HEK293 (cell line): ENCODE results near the gene ZNF76.

Experiments used
- CTCF ChIA-PET: fragments of 350-600 bp; formaldehyde crosslinking; extraction: SDS; loops from one replicate; lab custom pipeline; 2021; ENCODE audit warnings: antibody characterized with exemption; lab: Yijun Ruan, JAX
- POLR2A ChIA-PET: fragments of 300-600 bp; formaldehyde crosslinking; extraction: SDS; loops from one replicate; lab custom pipeline; 2020; ENCODE audit warnings: antibody characterized with exemption, inconsistent platforms; lab: Yijun Ruan, JAX
- H3K27ac ChIP-seq: fragments of 200-500 bp; sonication (Bioruptor generic); 2 replicates; pipeline ENCODE4 v1.5.1; 2014; ENCODE audit warnings: low read depth, low read length, control low read depth, inconsistent platforms; ENCODE audit errors: extremely low read depth
- H3K36me3 ChIP-seq, 2 experiments: fragments of 200-500 bp in 1 of 2; sonication (Bioruptor generic) in 1 of 2; 1 replicate in 1 of 2; 2 replicates in 1 of 2; pipeline ENCODE4 v1.5.1; 2014 to 2017; ENCODE audit warnings: inconsistent platforms in 2 of 2, low read length in 2 of 2; ENCODE audit not compliant: control insufficient read depth in 2 of 2, insufficient read depth in 1 of 2
- H3K4me1 ChIP-seq: fragments of 200-500 bp; sonication (Bioruptor generic); 2 replicates; pipeline ENCODE4 v1.5.1; 2014; ENCODE audit warnings: mild to moderate bottlenecking, low read length, inconsistent platforms; ENCODE audit not compliant: control insufficient read depth, insufficient read depth
- H3K4me3 ChIP-seq: 2 replicates; pipeline ENCODE4 v1.5.1; 2011; ENCODE audit warnings: low read depth, mild to moderate bottlenecking, control low read depth, low read length, moderate library complexity
- H3K9me3 ChIP-seq: fragments of 200-500 bp; sonication (Bioruptor generic); 2 replicates; pipeline ENCODE4 v1.5.1; 2014; ENCODE audit warnings: low read depth, low read length, inconsistent platforms; ENCODE audit not compliant: control insufficient read depth, insufficient read depth
- HOXD13 ChIP-seq: sonication (generic); formaldehyde crosslinking; IDR thresholded peaks from 2 replicates; pipeline ENCODE4 v1.8.0; 2022; ENCODE audit warnings: missing genetic modification reagents, borderline replicate concordance
- IKZF3 ChIP-seq: fragments of 450-650 bp; IDR thresholded peaks from 2 replicates; pipeline ENCODE4 v1.5.0; 2018; ENCODE audit warnings: missing biosample characterization, mild to moderate bottlenecking, missing genetic modification characterization, moderate library complexity
- KLF1 ChIP-seq: fragments of 450-650 bp; formaldehyde crosslinking; IDR thresholded peaks from 2 replicates; pipeline ENCODE4 v1.5.1; 2016; ENCODE audit warnings: missing biosample characterization, missing genetic modification characterization
- PRDM1 ChIP-seq: fragments of 450-650 bp; formaldehyde crosslinking; IDR thresholded peaks from 2 replicates; pipeline ENCODE4; 2016; ENCODE audit warnings: missing biosample characterization, missing genetic modification characterization
- RBAK ChIP-seq: fragments of 450-650 bp; formaldehyde crosslinking; IDR thresholded peaks from 2 replicates; pipeline ENCODE4 v1.5.1; 2016; ENCODE audit warnings: missing biosample characterization, missing genetic modification characterization
- ZFP41 ChIP-seq: fragments of 450-650 bp; formaldehyde crosslinking; IDR thresholded peaks from 2 replicates; pipeline ENCODE4 v1.5.1; 2016; ENCODE audit warnings: missing biosample characterization, missing genetic modification characterization, borderline replicate concordance
- ZNF133 ChIP-seq: fragments of 450-650 bp; formaldehyde crosslinking; IDR thresholded peaks from 2 replicates; pipeline ENCODE4 v1.5.1; 2016; ENCODE audit warnings: missing biosample characterization, missing genetic modification characterization
- ZNF175 ChIP-seq: fragments of 450-650 bp; formaldehyde crosslinking; IDR thresholded peaks from 2 replicates; pipeline ENCODE4 v1.5.1; 2016; ENCODE audit warnings: missing biosample characterization, missing genetic modification characterization
- ZNF221 ChIP-seq: fragments of 450-650 bp; formaldehyde crosslinking; IDR thresholded peaks from 2 replicates; pipeline ENCODE4 v1.5.1; 2017; ENCODE audit warnings: missing biosample characterization, missing genetic modification characterization, borderline replicate concordance
- ZNF24 ChIP-seq: fragments of 450-650 bp; formaldehyde crosslinking; IDR thresholded peaks from 2 replicates; pipeline ENCODE4 v1.5.1; 2016; ENCODE audit warnings: missing biosample characterization, missing genetic modification characterization
- ZNF335 ChIP-seq: fragments of 450-650 bp; formaldehyde crosslinking; conservative IDR thresholded peaks from 2 replicates; pipeline ENCODE4 v1.5.1; 2016; ENCODE audit warnings: missing biosample characterization, missing genetic modification characterization
- ZNF350 ChIP-seq: fragments of 450-650 bp; formaldehyde crosslinking; IDR thresholded peaks from 2 replicates; pipeline ENCODE4 v1.5.0; 2017; ENCODE audit warnings: missing biosample characterization, mild to moderate bottlenecking, missing genetic modification characterization
- ZNF529 ChIP-seq: fragments of 450-650 bp; formaldehyde crosslinking; IDR thresholded peaks from 2 replicates; pipeline ENCODE4 v1.5.1; 2017; ENCODE audit warnings: missing genetic modification characterization, missing biosample characterization; ENCODE audit not compliant: insufficient replicate concordance
- ZNF548 ChIP-seq: fragments of 450-650 bp; formaldehyde crosslinking; IDR thresholded peaks from 2 replicates; pipeline ENCODE4 v1.5.1; 2016; ENCODE audit warnings: missing biosample characterization, missing genetic modification characterization
- ZNF555 ChIP-seq: fragments of 450-650 bp; formaldehyde crosslinking; conservative IDR thresholded peaks from 2 replicates; pipeline ENCODE4 v1.5.1; 2017; ENCODE audit warnings: missing biosample characterization, mild to moderate bottlenecking, missing genetic modification characterization, inconsistent platforms
- ZNF596 ChIP-seq: fragments of 450-650 bp; IDR thresholded peaks from 2 replicates; pipeline ENCODE4 v1.5.0; 2018; ENCODE audit warnings: missing biosample characterization, mild to moderate bottlenecking, missing genetic modification characterization, moderate library complexity
- TF ChIP-seq, protein P1 (sequence below): fragments of 450-650 bp; IDR thresholded peaks from 2 replicates; pipeline ENCODE4 v1.5.1; 2018; ENCODE audit warnings: missing biosample characterization, missing genetic modification characterization
- TF ChIP-seq, protein P2 (sequence below): fragments of 450-650 bp; formaldehyde crosslinking; optimal IDR thresholded peaks from 2 replicates; pipeline ENCODE3; 2016; ENCODE audit warnings: missing biosample characterization, mild to moderate bottlenecking, missing genetic modification characterization
- TF ChIP-seq, protein P3 (sequence below): fragments of 450-650 bp; formaldehyde crosslinking; IDR thresholded peaks from 2 replicates; pipeline ENCODE4 v1.5.1; 2016; ENCODE audit warnings: missing biosample characterization, missing genetic modification characterization
- TF ChIP-seq, protein P4 (sequence below): fragments of 450-650 bp; formaldehyde crosslinking; IDR thresholded peaks from 2 replicates; pipeline ENCODE4 v1.5.1; 2016; ENCODE audit warnings: missing biosample characterization, missing genetic modification characterization
- TF ChIP-seq, protein P5 (sequence below): fragments of 450-650 bp; formaldehyde crosslinking; IDR thresholded peaks from 2 replicates; pipeline ENCODE4 v1.5.1; 2017; ENCODE audit warnings: missing biosample characterization, missing genetic modification characterization
- TF ChIP-seq, protein P6 (sequence below): fragments of 450-650 bp; formaldehyde crosslinking; IDR thresholded peaks from 2 replicates; pipeline ENCODE4 v1.5.1; 2016; ENCODE audit warnings: missing biosample characterization, missing genetic modification characterization

ZNF76 gene

DNA sequence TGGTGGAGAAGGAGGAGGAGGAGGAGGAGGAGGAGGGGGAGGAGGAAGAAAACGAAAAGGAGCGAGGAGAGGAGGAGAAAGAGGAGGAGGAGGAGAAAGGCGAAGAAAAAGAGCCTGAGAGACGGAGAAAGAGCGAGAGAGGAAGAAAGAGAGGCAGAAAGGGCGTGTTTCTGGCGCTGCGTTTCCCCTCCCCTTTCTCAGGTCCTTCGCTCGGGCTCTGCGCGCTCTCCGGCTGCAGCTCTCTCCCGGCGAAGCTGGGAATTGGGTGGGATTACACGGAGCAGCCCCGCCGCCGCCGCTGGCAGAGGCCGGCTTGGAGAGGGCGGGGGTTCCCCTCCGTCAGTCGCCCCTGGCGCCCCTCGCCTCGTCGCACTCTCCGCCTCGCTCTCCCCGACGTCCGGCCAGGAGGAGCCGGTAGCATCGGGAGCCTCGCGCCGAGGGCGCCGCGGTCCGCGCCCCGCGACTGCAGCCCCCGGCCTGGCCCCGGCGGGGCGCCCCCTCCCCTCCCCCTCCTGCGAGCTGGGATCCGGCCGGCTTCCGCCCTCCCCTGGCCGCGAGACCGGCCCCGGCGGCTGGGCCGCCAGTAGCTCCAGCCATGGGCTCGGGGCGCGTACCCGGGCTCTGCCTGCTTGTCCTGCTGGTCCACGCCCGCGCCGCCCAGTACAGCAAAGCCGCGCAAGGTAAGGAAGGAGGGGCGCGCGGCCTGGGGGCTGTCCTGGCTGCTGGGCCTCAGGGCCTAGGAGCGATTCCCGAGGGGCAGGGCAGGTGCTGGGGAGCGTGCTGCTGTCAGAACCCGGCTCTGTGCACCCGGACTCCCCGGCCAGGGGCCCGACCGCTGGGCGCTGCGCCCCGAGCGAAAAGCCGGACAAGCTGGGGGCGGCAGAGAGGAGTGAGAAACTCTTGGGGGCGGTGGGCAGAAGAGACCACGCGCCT is 45.4 kb upstream of the ZNF76 start, which contains the start of gene SCUBE3 (continued):
- TF ChIP-seq HOXD13 (CRISPR knock-in tag): no peak
- TF ChIP-seq, protein P1, sequence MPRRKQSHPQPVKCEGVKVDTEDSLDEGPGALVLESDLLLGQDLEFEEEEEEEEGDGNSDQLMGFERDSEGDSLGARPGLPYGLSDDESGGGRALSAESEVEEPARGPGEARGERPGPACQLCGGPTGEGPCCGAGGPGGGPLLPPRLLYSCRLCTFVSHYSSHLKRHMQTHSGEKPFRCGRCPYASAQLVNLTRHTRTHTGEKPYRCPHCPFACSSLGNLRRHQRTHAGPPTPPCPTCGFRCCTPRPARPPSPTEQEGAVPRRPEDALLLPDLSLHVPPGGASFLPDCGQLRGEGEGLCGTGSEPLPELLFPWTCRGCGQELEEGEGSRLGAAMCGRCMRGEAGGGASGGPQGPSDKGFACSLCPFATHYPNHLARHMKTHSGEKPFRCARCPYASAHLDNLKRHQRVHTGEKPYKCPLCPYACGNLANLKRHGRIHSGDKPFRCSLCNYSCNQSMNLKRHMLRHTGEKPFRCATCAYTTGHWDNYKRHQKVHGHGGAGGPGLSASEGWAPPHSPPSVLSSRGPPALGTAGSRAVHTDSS: peak; percentile 75
- TF ChIP-seq ZFP41 (tag by site-specific recombination): no peak
- TF ChIP-seq PRDM1 (tag by site-specific recombination): peak; percentile 95

DNA sequence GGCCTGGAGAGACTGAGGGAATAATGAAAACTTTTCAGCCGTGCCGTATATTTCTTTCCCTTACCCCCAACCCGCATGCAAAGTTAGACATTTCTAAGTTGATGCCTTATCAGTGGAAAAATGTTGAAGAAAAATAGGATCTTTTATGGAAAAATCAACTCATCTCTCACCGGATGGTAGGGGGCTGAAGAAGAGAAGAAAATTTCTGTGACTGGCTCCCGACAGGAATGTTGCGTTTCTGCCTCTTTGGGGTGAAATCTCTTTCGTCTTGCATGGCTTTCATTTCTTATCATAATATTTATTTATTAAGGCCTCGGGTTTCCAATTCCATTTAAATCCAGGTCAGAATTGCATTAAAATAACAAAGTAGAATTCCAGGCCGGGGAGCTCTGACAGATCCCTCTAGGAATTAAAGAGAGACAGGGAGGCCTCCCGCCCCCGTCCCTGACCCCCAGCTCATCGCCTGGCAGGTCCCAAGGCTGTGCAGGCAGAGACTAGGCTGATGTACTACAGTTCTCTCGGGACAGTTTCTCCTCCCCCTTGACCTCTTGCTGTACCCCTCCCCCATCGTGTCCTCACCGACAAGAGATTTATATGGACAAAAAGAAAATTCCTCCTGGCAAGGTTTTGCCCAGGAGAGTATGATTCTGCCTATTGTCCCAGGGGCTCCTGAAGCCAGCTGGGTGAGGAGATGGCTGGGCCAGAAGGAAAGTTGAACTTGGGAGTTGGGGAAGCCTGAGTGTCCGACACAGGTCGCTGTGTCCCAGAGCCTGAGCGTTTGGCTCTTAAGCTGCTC is 44.5 kb upstream of the ZNF76 start:
- peaks cover 38% of the 10 kb centered on the region for H3K4me1 ChIP-seq
- TF ChIP-seq ZNF548: no peak
- no peak for TF ChIP-seq ZNF335 (tag by site-specific recombination)
- TF ChIP-seq ZNF175 (tag by site-specific recombination): no peak
- TF ChIP-seq ZNF133 (tag by site-specific recombination): no peak
- TF ChIP-seq ZNF555 (tag by site-specific recombination): no peak
- no peak for TF ChIP-seq RBAK
- TF ChIP-seq, protein P2, sequence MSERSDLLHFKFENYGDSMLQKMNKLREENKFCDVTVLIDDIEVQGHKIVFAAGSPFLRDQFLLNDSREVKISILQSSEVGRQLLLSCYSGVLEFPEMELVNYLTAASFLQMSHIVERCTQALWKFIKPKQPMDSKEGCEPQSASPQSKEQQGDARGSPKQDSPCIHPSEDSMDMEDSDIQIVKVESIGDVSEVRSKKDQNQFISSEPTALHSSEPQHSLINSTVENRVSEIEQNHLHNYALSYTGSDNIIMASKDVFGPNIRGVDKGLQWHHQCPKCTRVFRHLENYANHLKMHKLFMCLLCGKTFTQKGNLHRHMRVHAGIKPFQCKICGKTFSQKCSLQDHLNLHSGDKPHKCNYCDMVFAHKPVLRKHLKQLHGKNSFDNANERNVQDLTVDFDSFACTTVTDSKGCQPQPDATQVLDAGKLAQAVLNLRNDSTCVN (tag by site-specific recombination): no peak
- TF ChIP-seq, protein P3, sequence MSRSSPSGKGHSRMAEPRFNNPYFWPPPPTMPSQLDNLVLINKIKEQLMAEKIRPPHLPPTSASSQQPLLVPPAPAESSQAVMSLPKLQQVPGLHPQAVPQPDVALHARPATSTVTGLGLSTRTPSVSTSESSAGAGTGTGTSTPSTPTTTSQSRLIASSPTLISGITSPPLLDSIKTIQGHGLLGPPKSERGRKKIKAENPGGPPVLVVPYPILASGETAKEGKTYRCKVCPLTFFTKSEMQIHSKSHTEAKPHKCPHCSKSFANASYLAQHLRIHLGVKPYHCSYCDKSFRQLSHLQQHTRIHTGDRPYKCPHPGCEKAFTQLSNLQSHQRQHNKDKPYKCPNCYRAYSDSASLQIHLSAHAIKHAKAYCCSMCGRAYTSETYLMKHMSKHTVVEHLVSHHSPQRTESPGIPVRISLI (tag by site-specific recombination): no peak
- TF ChIP-seq, protein P4, sequence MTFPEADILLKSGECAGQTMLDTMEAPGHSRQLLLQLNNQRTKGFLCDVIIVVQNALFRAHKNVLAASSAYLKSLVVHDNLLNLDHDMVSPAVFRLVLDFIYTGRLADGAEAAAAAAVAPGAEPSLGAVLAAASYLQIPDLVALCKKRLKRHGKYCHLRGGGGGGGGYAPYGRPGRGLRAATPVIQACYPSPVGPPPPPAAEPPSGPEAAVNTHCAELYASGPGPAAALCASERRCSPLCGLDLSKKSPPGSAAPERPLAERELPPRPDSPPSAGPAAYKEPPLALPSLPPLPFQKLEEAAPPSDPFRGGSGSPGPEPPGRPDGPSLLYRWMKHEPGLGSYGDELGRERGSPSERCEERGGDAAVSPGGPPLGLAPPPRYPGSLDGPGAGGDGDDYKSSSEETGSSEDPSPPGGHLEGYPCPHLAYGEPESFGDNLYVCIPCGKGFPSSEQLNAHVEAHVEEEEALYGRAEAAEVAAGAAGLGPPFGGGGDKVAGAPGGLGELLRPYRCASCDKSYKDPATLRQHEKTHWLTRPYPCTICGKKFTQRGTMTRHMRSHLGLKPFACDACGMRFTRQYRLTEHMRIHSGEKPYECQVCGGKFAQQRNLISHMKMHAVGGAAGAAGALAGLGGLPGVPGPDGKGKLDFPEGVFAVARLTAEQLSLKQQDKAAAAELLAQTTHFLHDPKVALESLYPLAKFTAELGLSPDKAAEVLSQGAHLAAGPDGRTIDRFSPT (tag by site-specific recombination): no peak
- TF ChIP-seq ZNF529 (tag by site-specific recombination): no peak
- TF ChIP-seq, protein P5, sequence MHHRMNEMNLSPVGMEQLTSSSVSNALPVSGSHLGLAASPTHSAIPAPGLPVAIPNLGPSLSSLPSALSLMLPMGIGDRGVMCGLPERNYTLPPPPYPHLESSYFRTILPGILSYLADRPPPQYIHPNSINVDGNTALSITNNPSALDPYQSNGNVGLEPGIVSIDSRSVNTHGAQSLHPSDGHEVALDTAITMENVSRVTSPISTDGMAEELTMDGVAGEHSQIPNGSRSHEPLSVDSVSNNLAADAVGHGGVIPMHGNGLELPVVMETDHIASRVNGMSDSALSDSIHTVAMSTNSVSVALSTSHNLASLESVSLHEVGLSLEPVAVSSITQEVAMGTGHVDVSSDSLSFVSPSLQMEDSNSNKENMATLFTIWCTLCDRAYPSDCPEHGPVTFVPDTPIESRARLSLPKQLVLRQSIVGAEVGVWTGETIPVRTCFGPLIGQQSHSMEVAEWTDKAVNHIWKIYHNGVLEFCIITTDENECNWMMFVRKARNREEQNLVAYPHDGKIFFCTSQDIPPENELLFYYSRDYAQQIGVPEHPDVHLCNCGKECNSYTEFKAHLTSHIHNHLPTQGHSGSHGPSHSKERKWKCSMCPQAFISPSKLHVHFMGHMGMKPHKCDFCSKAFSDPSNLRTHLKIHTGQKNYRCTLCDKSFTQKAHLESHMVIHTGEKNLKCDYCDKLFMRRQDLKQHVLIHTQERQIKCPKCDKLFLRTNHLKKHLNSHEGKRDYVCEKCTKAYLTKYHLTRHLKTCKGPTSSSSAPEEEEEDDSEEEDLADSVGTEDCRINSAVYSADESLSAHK: no peak
- TF ChIP-seq ZNF24 (tag by site-specific recombination): no peak
- TF ChIP-seq ZNF221 (tag by site-specific recombination): no peak
- TF ChIP-seq, protein P6, sequence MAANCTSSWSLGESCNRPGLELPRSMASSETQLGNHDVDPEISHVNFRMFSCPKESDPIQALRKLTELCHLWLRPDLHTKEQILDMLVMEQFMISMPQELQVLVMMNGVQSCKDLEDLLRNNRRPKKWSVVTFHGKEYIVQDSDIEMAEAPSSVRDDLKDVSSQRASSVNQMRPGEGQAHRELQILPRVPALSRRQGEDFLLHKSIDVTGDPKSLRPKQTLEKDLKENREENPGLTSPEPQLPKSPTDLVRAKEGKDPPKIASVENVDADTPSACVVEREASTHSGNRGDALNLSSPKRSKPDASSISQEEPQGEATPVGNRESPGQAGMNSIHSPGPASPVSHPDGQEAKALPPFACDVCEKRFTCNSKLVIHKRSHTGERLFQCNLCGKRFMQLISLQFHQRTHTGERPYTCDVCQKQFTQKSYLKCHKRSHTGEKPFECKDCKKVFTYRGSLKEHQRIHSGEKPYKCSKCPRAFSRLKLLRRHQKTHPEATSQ: no peak
- TF ChIP-seq ZNF596: no peak
- TF ChIP-seq ZNF350 (tag by site-specific recombination): no peak
- no peak for TF ChIP-seq KLF1
- no peak for TF ChIP-seq IKZF3
- CTCF ChIA-PET: interaction anchor here (0.6 to 16.5 kb wide), 7 partner anchors 10 to 228 kb away, joined by 3 to 158 read pairs (median 6); no protein-coding TSS in a partner anchor
- no peak overlapping the region for H3K4me3 ChIP-seq
- POLR2A ChIA-PET: interaction anchor here (1.1 to 1.2 kb wide), 3 partner anchors 12 to 88 kb away, joined by 3 to 5 read pairs (median 4); no protein-coding TSS in a partner anchor
- H3K36me3 ChIP-seq: no peaks in the 10 kb centered on the region
- H3K27ac ChIP-seq: no peak overlapping the region; the same call in 1 of the 2 replicates
- no peaks in the 10 kb centered on the region for H3K9me3 ChIP-seq
